AG10803 (cell line): ENCODE measurements around the gene ARFGAP1.

Source experiments
- DNase-seq: peaks from one replicate; pipeline ENCODE4 v3.0.0; 2010; ENCODE audit warnings: low read depth
- H3K4me3 ChIP-seq: 2 replicates; pipeline ENCODE4 v1.5.1; 2011; ENCODE audit warnings: mild to moderate bottlenecking, low read length, control low read depth
- TF ChIP-seq, protein P1 (sequence below): conservative IDR thresholded peaks from 2 replicates; pipeline ENCODE4 v1.5.1; 2011; ENCODE audit warnings: mild to moderate bottlenecking, low read length, control low read depth, inconsistent platforms

ARFGAP1 gene

DNA sequence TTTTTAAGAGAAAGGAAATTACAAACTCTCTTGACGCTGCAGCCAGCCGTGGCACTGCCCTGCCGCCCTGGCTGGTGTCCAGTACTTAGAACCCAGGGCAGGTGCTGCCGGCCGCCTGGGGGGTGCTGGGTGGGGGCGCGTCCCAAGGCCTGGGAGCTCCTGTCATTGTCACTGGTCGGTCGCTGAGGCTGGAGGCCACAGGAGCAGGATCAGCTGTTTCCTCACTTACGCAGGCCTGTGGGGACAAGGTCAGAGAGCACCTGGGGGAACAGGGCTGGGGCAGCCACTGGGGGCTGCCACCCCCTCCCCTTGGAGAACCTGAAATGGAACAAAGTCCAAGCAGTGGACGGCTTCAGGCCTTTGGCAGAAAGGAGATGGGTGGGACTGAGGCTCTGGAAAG is 31.3 kb upstream of the ARFGAP1 start:
- DNase-seq = no peak
- TF ChIP-seq, protein P1, sequence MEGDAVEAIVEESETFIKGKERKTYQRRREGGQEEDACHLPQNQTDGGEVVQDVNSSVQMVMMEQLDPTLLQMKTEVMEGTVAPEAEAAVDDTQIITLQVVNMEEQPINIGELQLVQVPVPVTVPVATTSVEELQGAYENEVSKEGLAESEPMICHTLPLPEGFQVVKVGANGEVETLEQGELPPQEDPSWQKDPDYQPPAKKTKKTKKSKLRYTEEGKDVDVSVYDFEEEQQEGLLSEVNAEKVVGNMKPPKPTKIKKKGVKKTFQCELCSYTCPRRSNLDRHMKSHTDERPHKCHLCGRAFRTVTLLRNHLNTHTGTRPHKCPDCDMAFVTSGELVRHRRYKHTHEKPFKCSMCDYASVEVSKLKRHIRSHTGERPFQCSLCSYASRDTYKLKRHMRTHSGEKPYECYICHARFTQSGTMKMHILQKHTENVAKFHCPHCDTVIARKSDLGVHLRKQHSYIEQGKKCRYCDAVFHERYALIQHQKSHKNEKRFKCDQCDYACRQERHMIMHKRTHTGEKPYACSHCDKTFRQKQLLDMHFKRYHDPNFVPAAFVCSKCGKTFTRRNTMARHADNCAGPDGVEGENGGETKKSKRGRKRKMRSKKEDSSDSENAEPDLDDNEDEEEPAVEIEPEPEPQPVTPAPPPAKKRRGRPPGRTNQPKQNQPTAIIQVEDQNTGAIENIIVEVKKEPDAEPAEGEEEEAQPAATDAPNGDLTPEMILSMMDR = no peak
- H3K4me3 ChIP-seq = no peak overlapping the region

GRCh38 chr20:63242736-63243135 is 29.9 kb upstream of the ARFGAP1 start:
- TF ChIP-seq, protein P1 = no peak
- H3K4me3 ChIP-seq = no peak overlapping the region
- DNase-seq = no peak

- no peak overlapping the region for H3K4me3 ChIP-seq
- no peak for DNase-seq
- TF ChIP-seq, protein P1 = no peak
Measured at GRCh38 chr20:63243604-63244247, 28.9 kb upstream of the ARFGAP1 start.

- H3K4me3 ChIP-seq = no peak overlapping the region
- TF ChIP-seq, protein P1 = no peak
- DNase-seq = no peak
Measured at GRCh38 chr20:63244468-63244867, 28.1 kb upstream of the ARFGAP1 start.

DNA sequence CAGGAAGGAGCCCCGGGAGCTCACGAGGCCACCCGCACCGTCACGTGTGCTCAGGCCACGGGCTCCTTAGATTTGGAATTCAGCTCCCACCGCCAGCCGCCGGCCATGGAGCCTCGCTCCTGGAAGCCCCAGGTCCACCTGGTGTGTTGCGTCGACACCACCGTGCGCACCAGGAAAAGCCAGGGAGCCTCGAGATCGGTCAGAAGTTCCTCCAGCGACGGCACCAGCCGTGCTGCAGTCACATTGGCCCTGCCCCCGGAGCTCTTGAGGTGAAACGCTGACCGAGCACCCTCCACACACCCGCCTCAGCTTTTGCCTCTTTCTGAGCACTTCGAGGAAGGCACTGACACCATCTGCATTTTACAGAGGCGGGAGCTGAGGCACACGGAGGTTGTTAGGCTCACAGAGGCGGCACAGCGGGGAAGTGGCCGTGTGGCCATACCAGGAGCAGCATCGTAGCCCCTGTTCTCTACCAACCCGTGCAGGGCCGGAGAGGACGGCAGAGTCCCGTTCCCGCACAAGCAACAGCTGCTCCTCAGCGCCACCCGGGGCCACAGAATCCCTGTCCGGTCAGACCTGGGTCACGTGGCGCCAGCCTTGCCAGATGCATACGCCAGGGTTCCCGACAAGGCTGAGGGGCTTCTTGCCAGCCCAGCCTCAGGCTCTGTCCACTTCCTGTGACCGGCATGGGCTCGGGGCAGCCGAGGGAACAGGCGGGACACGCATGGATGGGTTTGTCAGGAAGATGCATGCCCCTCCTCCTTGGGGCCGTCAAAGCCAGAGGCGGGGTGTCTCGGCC is 25.9 kb upstream of the ARFGAP1 start:
- no peak for DNase-seq
- TF ChIP-seq, protein P1 = no peak
- no peak overlapping the region for H3K4me3 ChIP-seq

- H3K4me3 ChIP-seq = no peak overlapping the region
- DNase-seq = no peak
- TF ChIP-seq, protein P1 = no peak
Measured at GRCh38 chr20:63247671-63248228, 24.9 kb upstream of the ARFGAP1 start.
